ENCODE data around the gene EP400. TPM values are rescaled to one million over a fixed set of nuclear protein-coding genes. Genes with fewer than 3 reads are reported as not detected.
A peak's percentile ranks its signal among the peaks of the same experiment; 100 is the strongest.

The EP400 gene
- total and polyA plus RNA-seq, 2 of the 13 experiments (the other 11 are each of a cell fraction or from before 2014, with no cell fraction given), result 4.9 to 5.0 TPM

- no peak for TF ChIP-seq ZNF615 (CRISPR knock-in tag; IDR thresholded peaks at IDR 0.05; ENCODE audit: borderline replicate concordance)
- TF ChIP-seq BCL6 (CRISPR knock-in tag; IDR thresholded peaks at IDR 0.05), result no peak
- no peak for TF ChIP-seq MIXL1 (CRISPR knock-in tag; IDR thresholded peaks at IDR 0.05)
- TF ChIP-seq, protein P1, sequence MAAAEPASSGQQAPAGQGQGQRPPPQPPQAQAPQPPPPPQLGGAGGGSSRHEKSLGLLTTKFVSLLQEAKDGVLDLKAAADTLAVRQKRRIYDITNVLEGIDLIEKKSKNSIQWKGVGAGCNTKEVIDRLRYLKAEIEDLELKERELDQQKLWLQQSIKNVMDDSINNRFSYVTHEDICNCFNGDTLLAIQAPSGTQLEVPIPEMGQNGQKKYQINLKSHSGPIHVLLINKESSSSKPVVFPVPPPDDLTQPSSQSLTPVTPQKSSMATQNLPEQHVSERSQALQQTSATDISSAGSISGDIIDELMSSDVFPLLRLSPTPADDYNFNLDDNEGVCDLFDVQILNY (CRISPR knock-in tag; conservative IDR thresholded peaks at IDR 0.05), result no peak
- no peak for TF ChIP-seq TBX3 (IDR thresholded peaks at IDR 0.05; ENCODE audit: borderline replicate concordance)
- no peak for TF ChIP-seq SAP130 (CRISPR knock-in tag; IDR thresholded peaks at IDR 0.05; ENCODE audit: low read depth)
- TF ChIP-seq ZNF552 (CRISPR knock-in tag; IDR thresholded peaks at IDR 0.05; ENCODE audit: borderline replicate concordance), result no peak
These were observed 139.7 kb downstream of the EP400 start (continued) for GRCh38 chr12:132089407-132089910.

DNA sequence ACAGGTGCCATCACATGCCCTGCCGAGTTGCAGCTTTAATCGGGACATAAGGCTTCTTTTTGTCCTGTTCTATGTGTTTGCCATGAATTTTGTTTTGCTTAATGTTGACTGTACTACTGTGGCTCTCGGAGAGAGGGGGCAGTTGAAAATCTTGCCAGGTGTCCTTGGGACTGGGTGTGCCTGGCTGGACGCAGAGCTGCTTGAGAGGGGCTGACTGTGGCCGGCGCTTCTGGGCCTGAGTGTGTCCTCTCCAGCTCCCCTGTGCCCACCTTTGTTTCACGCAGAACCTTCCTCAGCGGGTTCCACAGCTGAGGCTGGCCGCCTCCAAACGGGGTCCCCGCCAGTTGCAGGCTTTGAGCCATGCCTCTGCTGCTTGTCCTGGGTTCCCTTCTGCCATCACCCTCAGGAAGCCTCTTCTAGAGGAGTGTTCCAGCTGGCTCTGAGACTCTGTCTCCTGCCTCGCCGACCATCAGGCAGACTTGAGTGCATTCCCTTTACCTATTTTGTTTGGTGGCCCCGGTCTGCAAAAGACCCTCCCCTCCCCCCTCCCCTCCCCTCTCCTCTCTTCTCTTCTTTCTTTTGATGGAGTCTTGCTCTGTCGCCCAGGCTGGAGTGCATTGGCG is 144.6 kb downstream of the EP400 start:
- in situ Hi-C loops (cut with HindIII; ENCODE audit: extremely low pct_ligation_motif_present, low pct_unique_long_range_greater_than_20kb) (no loop called here), intact Hi-C loops (cut with micrococcal nuclease; ENCODE audit: unreplicated experiment) (no loop called here)
- no peak for FAIRE-seq
- POLR2A ChIA-PET, result no interaction called here
- Histone ChIP-seq H2AFZ (ENCODE audit: low read length) (no peak overlapping the region), H3K27me3 (ENCODE audit: control insufficient read depth in 1 of 2, insufficient read depth in 2 of 2, low read length in 2 of 2) (no peaks in the 10 kb centered on the region), H3K36me3 (replicated peaks in 1 of 2; ENCODE audit: control insufficient read depth in 1 of 2, insufficient read depth in 2 of 2, low read length in 2 of 2) (peaks cover 1 to 31% of the 10 kb centered on the region in 2 experiments; a peak in 4 of 5 replicates), H3K9me3 (ENCODE audit: low read length) (no peaks in the 10 kb centered on the region), H3K79me2 (ENCODE audit: insufficient read depth, low read length) (peaks cover 2% of the 10 kb centered on the region), H4K20me1 (ENCODE audit: insufficient read depth, low read length) (0 out of 2 replicates have a peak, but pooled peaks cover 3% of the 10 kb centered on the region), H3K4me1 (ENCODE audit: insufficient read depth, low read length) (no peaks in the 10 kb centered on the region), H3K27ac (ENCODE audit: extremely low read length, insufficient read depth, low read length) (no peak overlapping the region), H3K4me3 (replicated peaks in 1 of 3; ENCODE audit: insufficient read depth in 1 of 3, low read depth in 2 of 3, low read length in 3 of 3) (no peak overlapping the region), H3K9ac (ENCODE audit: insufficient read depth, low read depth, low read length) (no peak overlapping the region), H3K4me2 (ENCODE audit: low read depth, low read length) (no peak overlapping the region)
- peak; percentile 62 for ATAC-seq
- no peak for DNase-seq (ENCODE audit: low spot score)
- 94% methylated on average over 16 of the region's 16 CpGs for WGBS (ENCODE audit: low lambda C conversion rate)
- CTCF ChIA-PET (ENCODE audit: low intra/inter-chr PET ratio, low total read pairs), result no interaction called here
- TF ChIP-seq HNRNPK (IDR thresholded peaks at IDR 0.05; ENCODE audit: low read depth, low read length, poor library complexity, severe bottlenecking), result peak; percentile 69
- TF ChIP-seq ZNF576 (CRISPR knock-in tag; IDR thresholded peaks at IDR 0.05), result no peak
- TF ChIP-seq PCBP2 (optimal IDR thresholded peaks at IDR 0.05; ENCODE audit: low read depth, low read length, poor library complexity, severe bottlenecking), result peak; percentile 59
- peak; percentile 89; the same call in 1 of the 2 replicates for TF ChIP-seq PCBP1 (IDR thresholded peaks at IDR 0.05; ENCODE audit: borderline replicate concordance, low read depth, low read length)
- BruUV-seq (replicated peaks), result no TSS peak
